BJ (cell line): ENCODE data around the gene PCSK1N. TPM values are rescaled to one million over a fixed set of nuclear protein-coding genes. Genes with fewer than 3 reads are reported as not detected.

Experiments
- CTCF ChIA-PET: fragments of 350-600 bp; formaldehyde crosslinking; extraction: SDS; loops from one replicate; lab custom pipeline; 2021; ENCODE audit warnings: antibody characterized with exemption, inconsistent platforms; lab: Yijun Ruan, JAX
- POLR2A ChIA-PET: fragments of 300-600 bp; sonication (Branson Sonifier 250); formaldehyde crosslinking; extraction: SDS; loops from one replicate; lab custom pipeline; 2021; ENCODE audit warnings: antibody characterized with exemption; lab: Charles Lee
- DNase-seq: peaks from one replicate; pipeline ENCODE4 v3.0.0-alpha.2; 2011; ENCODE audit warnings: low read depth
- H3K27me3 ChIP-seq: 2 replicates; pipeline ENCODE4 v1.6.0; 2011; ENCODE audit warnings: low read length; ENCODE audit not compliant: control insufficient read depth, insufficient read depth
- H3K36me3 ChIP-seq: 2 replicates; pipeline ENCODE4 v1.5.1; 2011; ENCODE audit warnings: low read length; ENCODE audit not compliant: control insufficient read depth, insufficient read depth
- H3K4me3 ChIP-seq: 2 replicates; pipeline ENCODE4 v1.5.1; 2011; ENCODE audit warnings: low read depth, mild to moderate bottlenecking, control low read depth, low read length
- polyA plus RNA-seq: library from polyadenylated mRNA; depleted of rRNA; stranded (reverse); fragments of >200 nt; gene quantifications from 2 replicates; pipeline ENCODE4 v1.2.3, GENCODE V29; 2011
- TF ChIP-seq, protein P1 (sequence below): IDR thresholded peaks from 2 replicates; pipeline ENCODE4 v1.5.1; 2011; ENCODE audit warnings: low read depth, mild to moderate bottlenecking, control low read depth, inconsistent platforms, low read length, moderate library complexity; ENCODE audit not compliant: insufficient read depth

PCSK1N gene
- polyA plus RNA-seq, 1 experiment: not detected

GRCh38 chrX:48802905-48803200, 32.6 kb downstream of the PCSK1N start:
- no peaks in the 10 kb centered on the region for H3K36me3 ChIP-seq
- peak overlapping the region; percentile 78 for H3K4me3 ChIP-seq
- no peak for DNase-seq
- TF ChIP-seq, protein P1, sequence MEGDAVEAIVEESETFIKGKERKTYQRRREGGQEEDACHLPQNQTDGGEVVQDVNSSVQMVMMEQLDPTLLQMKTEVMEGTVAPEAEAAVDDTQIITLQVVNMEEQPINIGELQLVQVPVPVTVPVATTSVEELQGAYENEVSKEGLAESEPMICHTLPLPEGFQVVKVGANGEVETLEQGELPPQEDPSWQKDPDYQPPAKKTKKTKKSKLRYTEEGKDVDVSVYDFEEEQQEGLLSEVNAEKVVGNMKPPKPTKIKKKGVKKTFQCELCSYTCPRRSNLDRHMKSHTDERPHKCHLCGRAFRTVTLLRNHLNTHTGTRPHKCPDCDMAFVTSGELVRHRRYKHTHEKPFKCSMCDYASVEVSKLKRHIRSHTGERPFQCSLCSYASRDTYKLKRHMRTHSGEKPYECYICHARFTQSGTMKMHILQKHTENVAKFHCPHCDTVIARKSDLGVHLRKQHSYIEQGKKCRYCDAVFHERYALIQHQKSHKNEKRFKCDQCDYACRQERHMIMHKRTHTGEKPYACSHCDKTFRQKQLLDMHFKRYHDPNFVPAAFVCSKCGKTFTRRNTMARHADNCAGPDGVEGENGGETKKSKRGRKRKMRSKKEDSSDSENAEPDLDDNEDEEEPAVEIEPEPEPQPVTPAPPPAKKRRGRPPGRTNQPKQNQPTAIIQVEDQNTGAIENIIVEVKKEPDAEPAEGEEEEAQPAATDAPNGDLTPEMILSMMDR: no peak
- H3K27me3 ChIP-seq: no peaks in the 10 kb centered on the region
- POLR2A ChIA-PET: no interaction called here
- CTCF ChIA-PET: no interaction called here

- TF ChIP-seq, protein P1: no peak
- peak overlapping the region; percentile 78 for H3K4me3 ChIP-seq
- H3K27me3 ChIP-seq: no peaks in the 10 kb centered on the region
- POLR2A ChIA-PET: interaction anchor here (1.3 kb wide), 1 partner anchor 95 kb away, joined by 3 read pairs; the partner anchor contains the start of genes PQBP1 and TIMM17B
- peak; percentile 14 for DNase-seq
- H3K36me3 ChIP-seq: no peaks in the 10 kb centered on the region
- CTCF ChIA-PET: interaction anchor here (0.6 kb wide), 1 partner anchor 10 kb away, joined by 3 read pairs; no protein-coding TSS in a partner anchor
Observed at GRCh38 chrX:48802089-48802904, 33.1 kb downstream of the PCSK1N start.

GRCh38 chrX:48801280-48802088, 33.9 kb downstream of the PCSK1N start, which contains the start of gene HDAC6:
TSS of gene HDAC6 (plus strand) at chrX:48802067. CDS start at chrX:48802693, 626 bp downstream.
- POLR2A ChIA-PET: interaction anchor here (1.3 kb wide), 1 partner anchor 96 kb away, joined by 3 read pairs; the partner anchor contains the start of genes PQBP1 and TIMM17B
- DNase-seq: peak; percentile 95
- Histone ChIP-seq H3K27me3 (no peaks in the 10 kb centered on the region), H3K4me3 (peak within 1 kb of the TSS; percentile 78), H3K36me3 (no peaks in the 10 kb centered on the region)
- CTCF ChIA-PET: interaction anchor here (0.6 kb wide), 1 partner anchor 11 kb away, joined by 3 read pairs; no protein-coding TSS in a partner anchor
- TF ChIP-seq, protein P1: no peak

GRCh38 chrX:48800574-48801279, 34.7 kb downstream of the PCSK1N start:
- TF ChIP-seq, protein P1: no peak
- CTCF ChIA-PET: no interaction called here
- Histone ChIP-seq H3K4me3 (peak overlapping the region; percentile 65), H3K27me3 (no peaks in the 10 kb centered on the region), H3K36me3 (no peaks in the 10 kb centered on the region)
- POLR2A ChIA-PET: interaction anchor here (1.3 kb wide), 1 partner anchor 97 kb away, joined by 3 read pairs; the partner anchor contains the start of genes PQBP1 and TIMM17B
- no peak for DNase-seq
